HG02852 (cell line): Measurements from ENCODE around the gene C1GALT1C1.
"Not testable (repeated sequence)": the region's sequence is repeated elsewhere in the genome, so short reads cannot be mapped to it uniquely, and the experiment has no call there.

ENCODE experiments used
- ATAC-seq: cut with Tn5 transposase; IDR thresholded peaks from one replicate; pipeline ENCODE4 v1.9.1; 2021; ENCODE audit warnings: mild to moderate bottlenecking, moderate library complexity; ENCODE audit not compliant: unreplicated experiment

Gene C1GALT1C1

DNA sequence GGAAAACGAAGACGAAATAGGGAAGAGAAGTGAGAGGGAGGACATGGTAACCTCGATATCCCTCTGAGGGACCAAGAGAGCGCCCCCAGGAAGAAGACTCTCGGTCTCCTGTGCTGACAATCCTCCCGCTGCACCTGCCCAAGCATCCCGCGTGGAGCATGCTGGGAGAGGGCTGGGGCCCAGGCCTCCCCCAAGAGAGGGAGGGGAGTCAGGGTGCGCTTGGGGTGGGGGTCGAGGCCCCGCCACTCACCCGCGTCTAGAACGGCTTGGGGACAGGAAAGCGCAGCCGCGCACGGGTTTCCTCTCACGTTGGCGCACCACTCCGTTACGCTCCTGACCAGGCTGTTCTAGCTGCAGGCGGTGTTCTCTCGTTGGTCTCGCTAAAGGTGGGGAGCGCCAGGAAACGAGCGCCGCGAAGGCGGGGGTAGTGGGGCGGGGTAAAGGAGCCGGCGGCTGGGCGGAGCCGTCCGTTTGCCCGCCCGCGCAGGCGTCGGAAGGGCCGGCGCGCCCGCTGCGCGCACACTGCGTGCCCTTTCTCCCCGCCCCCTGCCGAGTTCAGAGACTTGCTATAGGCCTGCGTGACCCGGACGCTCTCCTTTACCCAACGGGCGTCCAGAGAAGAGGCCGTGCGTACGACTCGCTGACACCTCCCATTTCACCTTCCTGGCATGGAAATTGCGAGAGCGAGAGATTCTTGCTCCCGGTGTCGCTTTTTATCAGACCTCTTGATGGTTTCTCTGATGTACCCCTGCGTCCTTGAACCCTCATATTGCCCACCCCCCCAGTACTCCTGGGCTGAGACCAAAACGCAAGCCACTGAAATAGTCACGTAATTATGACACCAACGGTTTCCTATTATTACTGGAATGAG is at the start of gene C1GALT1C1:
Gene C1GALT1C1 (minus strand): TSS at position 388 of the 871 bp plus-strand sequence. CDS start 2,888 bp downstream, outside the sequence.
- ATAC-seq: peak; percentile 94

GRCh38 chrX:120677004-120677652 is 47.3 kb upstream of the C1GALT1C1 start:
- ATAC-seq: no peak

- ATAC-seq: no peak
Observed at GRCh38 chrX:120672841-120673530, 43.1 kb upstream of the C1GALT1C1 start.

GRCh38 chrX:120672389-120672788 is 42.5 kb upstream of the C1GALT1C1 start:
- no peak for ATAC-seq

DNA sequence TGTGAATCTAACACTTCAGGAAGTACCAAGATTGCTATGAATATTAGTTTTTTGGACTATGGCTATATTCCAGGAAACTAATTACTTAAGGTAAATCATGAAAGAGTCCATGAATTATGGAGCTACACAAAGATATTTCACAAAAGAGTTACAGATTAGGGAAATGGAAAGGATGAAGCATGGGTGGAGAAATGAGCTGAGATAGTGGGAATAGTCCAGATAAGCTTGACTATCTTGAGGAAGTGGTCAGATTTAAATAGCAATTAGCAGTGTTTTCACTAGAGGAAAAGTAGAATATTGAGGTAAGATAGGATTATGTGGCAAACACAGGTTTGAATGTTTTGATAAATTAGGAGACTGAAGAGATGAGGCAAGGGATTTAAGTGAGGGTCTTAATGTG is 42.1 kb upstream of the C1GALT1C1 start:
- no peak for ATAC-seq

DNA sequence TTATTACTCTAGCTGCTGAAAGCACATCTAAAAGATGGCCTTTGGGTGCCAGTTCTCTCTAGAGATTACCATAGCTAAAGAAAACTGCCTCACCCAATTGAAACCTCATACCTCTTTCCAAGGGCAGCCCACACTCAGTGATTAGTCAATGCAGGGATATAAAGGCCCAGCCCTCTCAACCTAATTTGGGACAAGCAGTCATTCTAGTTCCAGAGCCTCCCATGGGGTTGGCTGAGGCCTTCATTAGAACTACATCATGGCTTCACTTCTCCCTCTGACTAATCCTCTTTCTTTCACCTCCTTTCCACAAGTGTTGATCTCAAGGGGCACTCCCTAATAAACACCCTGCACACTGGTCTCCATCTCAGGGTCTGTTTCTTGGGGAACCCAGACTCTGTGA is 38.5 kb upstream of the C1GALT1C1 start:
- ATAC-seq: no peak

DNA sequence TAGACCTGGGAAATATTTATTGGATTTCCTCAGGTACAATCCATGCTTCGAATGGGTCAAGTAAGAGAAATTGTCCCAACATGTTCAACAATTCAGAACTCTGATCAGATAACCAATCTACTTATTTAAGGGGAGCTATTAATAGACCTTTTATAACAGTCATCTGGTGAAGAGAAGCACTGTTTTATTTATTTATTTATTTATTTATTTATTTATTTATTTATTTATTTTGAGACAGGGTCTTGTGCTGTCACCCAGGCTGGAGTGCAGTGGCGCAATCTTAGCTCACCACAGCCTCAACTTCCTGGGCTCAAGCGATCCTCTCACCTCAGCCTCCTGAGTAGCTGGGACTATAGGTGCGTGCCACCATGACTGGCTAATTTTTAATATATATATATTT is 34.7 kb upstream of the C1GALT1C1 start:
- ATAC-seq: not testable (repeated sequence)

DNA sequence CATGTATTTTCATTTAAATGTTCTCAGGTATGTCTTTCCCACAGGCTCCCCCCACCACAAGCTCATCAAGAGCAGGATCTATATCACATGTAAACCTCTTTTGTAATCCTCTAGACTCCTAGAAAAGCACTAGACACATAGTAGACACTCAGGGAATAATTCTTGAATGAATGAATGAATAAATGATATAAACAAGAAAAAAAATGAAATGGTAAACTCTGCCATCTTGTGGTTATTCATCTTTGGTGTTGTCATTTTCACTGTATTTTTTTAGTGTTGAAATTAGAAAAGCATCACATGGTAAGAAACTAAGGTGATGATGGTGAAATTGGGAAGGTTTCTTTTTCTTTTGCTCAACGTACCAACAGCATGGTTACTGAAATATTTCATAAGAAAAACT is 34.2 kb upstream of the C1GALT1C1 start:
- ATAC-seq: no peak

DNA sequence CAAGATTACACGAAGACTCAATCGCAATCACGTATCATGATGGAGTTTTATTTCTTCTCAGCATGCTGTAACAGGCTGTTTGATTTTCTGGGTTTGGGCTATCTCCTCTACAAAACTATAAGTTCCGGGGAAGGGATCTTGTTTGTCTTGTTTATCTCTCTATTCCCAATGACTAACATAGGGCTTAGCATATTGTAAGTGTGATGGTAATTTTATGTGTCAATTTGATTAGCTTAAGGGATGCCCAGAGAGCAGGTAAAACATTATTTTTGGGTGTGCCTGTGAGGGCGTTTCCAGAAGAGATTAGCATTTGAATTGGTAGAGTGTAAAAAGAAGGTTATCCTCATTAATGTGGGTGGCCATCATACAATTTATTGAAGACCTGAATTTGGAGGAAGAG is 32.8 kb upstream of the C1GALT1C1 start:
- no peak for ATAC-seq

DNA sequence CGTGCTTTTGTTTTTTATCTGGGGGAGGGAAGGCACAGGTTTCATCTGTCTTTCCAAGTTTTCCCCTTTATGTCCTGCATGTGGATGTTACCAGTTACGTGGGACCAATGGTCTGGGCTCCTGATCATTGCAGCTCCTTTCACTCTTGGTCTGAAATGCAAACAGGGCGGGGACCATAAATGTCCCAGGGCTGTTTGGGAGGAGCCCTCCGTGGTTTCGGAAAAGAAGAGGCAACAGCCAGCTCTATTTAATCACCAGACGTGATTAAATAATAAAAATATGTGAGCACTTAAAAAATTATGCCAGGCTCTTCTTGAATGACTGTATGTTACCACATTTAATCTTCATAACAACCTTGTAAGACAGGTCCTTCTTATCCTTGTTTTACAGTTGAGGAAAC is 30.8 kb upstream of the C1GALT1C1 start:
- no peak for ATAC-seq

GRCh38 chrX:120653000-120653399 is 23.1 kb upstream of the C1GALT1C1 start:
- no peak for ATAC-seq

DNA sequence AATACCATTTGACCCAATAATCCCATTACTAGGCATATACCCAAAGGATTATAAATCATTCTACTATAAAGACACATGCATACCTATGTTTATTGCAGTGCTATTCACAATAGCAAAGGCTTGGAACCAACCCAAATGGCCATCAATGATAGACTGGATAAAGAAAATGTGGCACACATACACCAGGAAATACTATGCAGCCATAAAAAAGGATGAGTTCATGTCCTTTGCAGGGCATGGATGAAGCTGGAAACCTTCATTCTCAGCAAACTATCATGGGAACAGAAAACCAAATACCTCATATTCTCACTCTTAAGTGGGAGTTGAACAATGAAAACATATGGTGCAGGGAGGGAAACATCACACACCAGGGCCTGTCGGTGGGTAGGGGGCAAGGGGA is 22.4 kb upstream of the C1GALT1C1 start:
- ATAC-seq: not testable (repeated sequence)

DNA sequence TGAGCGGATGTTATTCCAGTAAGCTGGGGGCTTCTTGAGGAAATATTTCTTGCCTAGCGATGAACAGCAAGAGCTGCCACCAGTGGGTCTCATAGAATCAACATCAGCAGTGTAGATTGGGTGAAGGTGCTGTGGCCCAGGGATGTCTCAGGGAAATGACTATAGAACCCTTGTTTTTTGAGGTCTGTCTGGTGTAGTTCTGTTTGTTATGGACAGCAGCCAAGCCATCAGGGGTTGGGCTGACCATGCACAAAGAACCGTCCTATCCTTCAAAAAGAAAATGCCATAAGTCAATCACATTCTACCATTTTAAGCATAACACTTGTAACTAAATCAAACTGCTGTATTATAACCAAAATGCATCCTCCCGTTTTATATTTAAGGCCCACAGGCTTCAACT is 17.3 kb upstream of the C1GALT1C1 start:
- no peak for ATAC-seq

DNA sequence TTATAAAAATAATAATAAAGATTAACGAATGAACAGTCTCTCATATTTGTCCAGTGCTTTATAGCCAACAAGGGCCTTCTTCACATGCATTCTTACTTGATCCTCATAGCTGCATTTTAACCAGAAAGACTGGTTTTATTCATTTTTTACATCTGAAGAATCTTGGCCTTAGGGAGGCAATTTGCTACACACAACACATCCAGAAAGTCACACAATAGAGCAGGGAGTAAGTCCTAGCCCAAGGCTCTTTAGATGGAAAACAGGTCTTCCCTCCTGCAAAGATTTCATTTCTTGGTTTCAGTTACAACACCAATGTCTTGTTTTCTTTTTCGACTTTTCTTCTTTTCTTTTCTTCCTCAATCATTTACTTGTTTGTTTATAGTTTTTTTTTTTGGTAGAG is 13.0 kb upstream of the C1GALT1C1 start:
- no peak for ATAC-seq

GRCh38 chrX:120638619-120639018 is 8.8 kb upstream of the C1GALT1C1 start:
- ATAC-seq: no peak

GRCh38 chrX:120625371-120625770 is 4.5 kb downstream of the C1GALT1C1 start:
- no peak for ATAC-seq

DNA sequence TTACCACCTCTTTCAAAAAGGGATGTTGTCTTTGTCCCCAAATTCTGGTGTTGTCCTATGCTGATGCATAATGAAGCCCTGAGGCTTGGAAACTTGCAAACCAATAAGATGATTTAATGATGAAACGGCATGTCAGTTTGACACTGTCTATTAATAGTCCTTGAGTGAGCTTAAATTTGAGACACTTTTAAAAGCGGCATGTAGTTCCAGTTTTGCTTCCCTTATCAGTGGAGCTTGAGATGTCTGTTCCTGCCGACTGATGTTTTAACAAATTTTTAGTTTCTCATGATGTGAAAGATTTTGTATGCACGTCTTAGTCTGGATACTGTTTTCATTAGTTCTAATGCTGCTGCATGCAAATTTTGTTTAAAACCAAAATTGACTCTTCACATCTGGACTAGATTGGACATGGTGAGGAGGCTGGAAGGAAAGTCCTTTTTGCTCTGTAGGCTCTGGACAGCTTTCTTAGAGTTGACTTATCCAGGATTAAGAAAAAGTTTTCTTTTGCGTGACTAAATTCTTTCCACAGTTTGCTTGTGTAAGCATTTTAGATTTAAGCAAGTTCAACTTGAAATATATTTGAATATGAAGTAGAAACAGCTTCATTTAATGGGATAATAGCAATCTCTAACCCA is 11.7 kb downstream of the C1GALT1C1 start:
- peak; percentile 63 for ATAC-seq

DNA sequence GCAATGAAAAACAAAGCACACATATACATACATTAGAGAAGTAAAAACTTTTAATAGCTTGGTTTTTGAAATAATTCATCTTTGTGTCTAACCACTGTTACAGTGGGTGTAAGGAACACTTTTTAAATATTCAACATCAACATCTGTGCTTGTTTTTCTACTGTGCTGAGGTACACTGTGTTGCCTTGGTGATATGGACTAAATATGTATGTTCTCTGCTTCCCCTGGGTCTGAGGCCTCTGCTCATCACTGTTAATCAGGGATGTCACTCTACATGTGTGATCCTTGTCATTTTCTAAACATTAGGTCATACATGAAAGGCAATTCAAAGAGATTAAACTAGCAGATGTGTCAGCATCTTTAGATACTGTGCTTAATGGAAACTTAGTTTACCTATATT is 15.0 kb downstream of the C1GALT1C1 start:
- no peak for ATAC-seq

DNA sequence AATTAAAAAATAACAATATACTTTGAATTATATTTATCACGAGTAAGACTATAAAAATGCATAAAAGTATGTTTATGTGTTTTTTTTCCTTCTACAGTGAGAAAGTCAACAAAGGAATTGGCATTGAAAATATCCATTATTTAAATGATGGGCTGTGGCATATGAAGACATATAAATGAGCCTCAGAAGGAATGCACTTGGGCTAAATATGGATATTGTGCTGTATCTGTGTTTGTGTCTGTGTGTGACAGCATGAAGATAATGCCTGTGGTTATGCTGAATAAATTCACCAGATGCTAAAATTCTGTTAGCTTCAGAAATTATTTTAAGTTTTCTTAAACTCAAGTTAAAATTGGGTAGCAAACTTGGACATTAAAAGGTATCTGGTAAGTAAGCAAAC is 17.8 kb downstream of the C1GALT1C1 start:
- ATAC-seq: no peak

- peak; percentile 54 for ATAC-seq
Observed at GRCh38 chrX:120604361-120604782, 25.5 kb downstream of the C1GALT1C1 start.

GRCh38 chrX:120603707-120604360 is 26.0 kb downstream of the C1GALT1C1 start, which contains the start of gene MCTS1:
Gene MCTS1, plus strand, starts transcription at chrX:120604101. Its CDS starts 136 bp downstream, at chrX:120604237.
- ATAC-seq: peak; percentile 91
